ENCODE data around the gene KIF23.

- no peak for TF ChIP-seq POLR2A (IDR thresholded peaks at IDR 0.05)
- TF ChIP-seq CTCF (IDR thresholded peaks at IDR 0.05): no peak
- no peak for TF ChIP-seq EP300 (IDR thresholded peaks at IDR 0.05)
- no peak for TF ChIP-seq POLR2AphosphoS5 (IDR thresholded peaks at IDR 0.05)
These were observed 62.7 kb downstream of the KIF23 start for GRCh38 chr15:69476704-69477473.
